Endothelial cell of umbilical vein (primary cell): ENCODE data around the gene DSG2. TPM values are rescaled to one million over a fixed set of nuclear protein-coding genes. Genes with fewer than 3 reads are reported as not detected.

Source experiments
- BruUV-seq: library from RNA; stranded (reverse); fragments of 400-500 nt; replicated peaks from 2 replicates; lab custom pipeline; 2021; lab: Mats Ljungman, UMichigan
- CTCF ChIA-PET: fragments of 300-600, 350-600 bp; sonication (Branson Sonifier 250); formaldehyde crosslinking; loops from one replicate; lab custom pipeline; 2021; ENCODE audit warnings: antibody characterized with exemption, inconsistent platforms; lab: Charles Lee
- POLR2A ChIA-PET: fragments of 300-600, 350-600 bp; sonication (Branson Sonifier 250); formaldehyde crosslinking; loops from one replicate; lab custom pipeline; 2021; ENCODE audit warnings: antibody characterized with exemption, inconsistent platforms; lab: Charles Lee
- DNase-seq: peaks from one replicate; pipeline ENCODE4 v3.0.0-alpha.2; 2011; ENCODE audit warnings: low read depth, low spot score
- FAIRE-seq: peaks from 2 replicates; lab custom pipeline; 2011; peaks lifted over from hg19 to GRCh38; lab: Jason Lieb, UNC
- H2AFZ ChIP-seq: 2 replicates; pipeline ENCODE4 v1.6.0; 2012; ENCODE audit warnings: low read depth, low read length, control low read depth, inconsistent platforms
- H3K27ac ChIP-seq: 2 replicates; pipeline ENCODE4 v1.5.1; 2011; ENCODE audit warnings: low read depth, mild to moderate bottlenecking, control low read depth, low read length, moderate library complexity; ENCODE audit not compliant: insufficient read depth
- H3K27me3 ChIP-seq, 2 experiments: 2 replicates each; pipeline versions ENCODE4 v1.6.0 to v1.6.1; 2011; ENCODE audit warnings: low read length in 2 of 2, mixed read lengths in 1 of 2; ENCODE audit not compliant: control insufficient read depth in 2 of 2, insufficient read depth in 2 of 2
- H3K36me3 ChIP-seq, 2 experiments: 2 replicates in 1 of 2; 3 replicates in 1 of 2; pipeline ENCODE4 v1.5.1; 2011; ENCODE audit warnings: low read length in 2 of 2, mild to moderate bottlenecking in 1 of 2, moderate library complexity in 1 of 2; ENCODE audit not compliant: control insufficient read depth in 2 of 2, insufficient read depth in 2 of 2; ENCODE audit errors: extremely low read depth in 1 of 2
- H3K4me1 ChIP-seq: 3 replicates; pipeline ENCODE4 v1.5.1; 2011; ENCODE audit warnings: mild to moderate bottlenecking, low read length; ENCODE audit not compliant: control insufficient read depth, insufficient read depth; ENCODE audit errors: extremely low read depth
- H3K4me2 ChIP-seq: 2 replicates; pipeline ENCODE4 v1.6.1; 2011; ENCODE audit warnings: low read length, control low read depth, mixed read lengths; ENCODE audit not compliant: insufficient read depth
- H3K4me3 ChIP-seq, 3 experiments: fragments of 200-600 bp in 1 of 3; sonication (generic), shearing (Covaris generic) in 1 of 3; replicated peaks in 1 of 3; 2 replicates each; pipeline ENCODE4 v1.5.1; 2011 to 2016; ENCODE audit warnings: control low read depth in 3 of 3, low read length in 3 of 3, mild to moderate bottlenecking in 2 of 3, inconsistent platforms in 1 of 3, low read depth in 1 of 3, moderate library complexity in 1 of 3; ENCODE audit not compliant: insufficient read depth in 1 of 3
- H3K79me2 ChIP-seq: 2 replicates; pipeline ENCODE4 v1.6.0; 2012; ENCODE audit warnings: low read length, inconsistent platforms; ENCODE audit not compliant: control insufficient read depth, insufficient read depth
- H3K9ac ChIP-seq: replicated peaks from 2 replicates; pipeline ENCODE3; 2011; ENCODE audit warnings: low read length, control low read depth; ENCODE audit not compliant: insufficient read depth; ENCODE audit errors: extremely low read depth
- H3K9me1 ChIP-seq: replicated peaks from 3 replicates; pipeline ENCODE4 v1.6.0; 2011; ENCODE audit warnings: mild to moderate bottlenecking, low read length; ENCODE audit not compliant: control insufficient read depth, insufficient read depth; ENCODE audit errors: extremely low read depth
- H3K9me3 ChIP-seq: replicated peaks from 2 replicates; pipeline ENCODE4 v1.5.1; 2012; ENCODE audit warnings: low read length, inconsistent platforms; ENCODE audit not compliant: control insufficient read depth, insufficient read depth
- H4K20me1 ChIP-seq: replicated peaks from 2 replicates; pipeline ENCODE3; 2011; ENCODE audit warnings: mild to moderate bottlenecking, low read length; ENCODE audit not compliant: control insufficient read depth, insufficient read depth; ENCODE audit errors: extremely low read depth
- EZH2 ChIP-seq: IDR thresholded peaks from 2 replicates; pipeline ENCODE4 v1.6.1; 2012; ENCODE audit warnings: borderline replicate concordance, low read depth, mild to moderate bottlenecking, moderate library complexity, low read length, inconsistent platforms; ENCODE audit not compliant: severe bottlenecking
- FOS ChIP-seq: IDR thresholded peaks from 2 replicates; pipeline ENCODE4 v1.6.1; 2011; ENCODE audit warnings: mild to moderate bottlenecking, low read length, moderate library complexity, borderline replicate concordance; ENCODE audit not compliant: insufficient read depth
- GATA2 ChIP-seq: IDR thresholded peaks from 2 replicates; pipeline ENCODE4 v1.7.0; 2011; ENCODE audit warnings: low read depth, mild to moderate bottlenecking, moderate library complexity, mixed read lengths, low read length; ENCODE audit not compliant: insufficient read length, insufficient read depth
- JUN ChIP-seq: IDR thresholded peaks from 2 replicates; pipeline ENCODE4 v1.6.1; 2011; ENCODE audit warnings: borderline replicate concordance, low read depth; ENCODE audit not compliant: insufficient read length, insufficient read depth
- MYC ChIP-seq: IDR thresholded peaks from one replicate; pipeline ENCODE4 v1.6.1; 2011; ENCODE audit warnings: mild to moderate bottlenecking, low read depth, low read length
- POLR2A ChIP-seq: IDR thresholded peaks from 2 replicates; pipeline ENCODE4 v1.6.1; 2012; ENCODE audit warnings: low read depth, mild to moderate bottlenecking, control low read depth, low read length
- POLR2AphosphoS5 ChIP-seq: IDR thresholded peaks from 2 replicates; pipeline ENCODE4 v1.6.1; 2012; ENCODE audit warnings: low read depth, mild to moderate bottlenecking, control low read depth, low read length, moderate library complexity; ENCODE audit not compliant: insufficient read depth
- dilution Hi-C: fragments of 300-500 bp; cut with MboI; formaldehyde crosslinking; loops from one replicate; pipeline ENCODE4 v1.15.0; 2019; ENCODE audit warnings: low sequenced_read_pairs; ENCODE audit not compliant: extremely low pct_ligation_motif_present
- intact Hi-C: fragments of 100-400 bp; cut with micrococcal nuclease; formaldehyde crosslinking; loops from one replicate; pipeline ENCODE4 v1.10.0; 2022
- polyA plus RNA-seq, 4 experiments: library from polyadenylated mRNA; depleted of rRNA in 3 of 4; stranded (reverse) in 3 of 4; unstranded in 1 of 4; fragments of >200 nt; gene quantifications; 2 replicates each; pipeline versions ENCODE4 v1.2.1 to v1.2.3, GENCODE V29; 2011 to 2012; ENCODE audit warnings: missing spikeins in 1 of 4
- total RNA-seq: library from RNA; stranded (reverse); gene quantifications from 2 replicates; pipeline ENCODE4 v1.2.3, GENCODE V29; 2021
- TF ChIP-seq, protein P1 (sequence below): IDR thresholded peaks from 2 replicates; pipeline ENCODE4 v1.6.1; 2011; ENCODE audit not compliant: insufficient read depth, insufficient read length
- TF ChIP-seq, protein P2 (sequence below), 2 donors: IDR thresholded peaks; 1 replicate in 1 of 2; 2 replicates in 1 of 2; pipeline ENCODE4 v1.5.1; 2011; ENCODE audit warnings: low read length in 2 of 2, mild to moderate bottlenecking in 2 of 2, moderate library complexity in 2 of 2, control low read depth in 1 of 2, inconsistent platforms in 1 of 2, low read depth in 1 of 2; ENCODE audit not compliant: insufficient read depth in 1 of 2; ENCODE audit errors: extremely low read depth in 1 of 2

The DSG2 gene
- total and polyA plus RNA-seq, 2 donors (not counting 3 experiments of a cell fraction or from before 2014, with no cell fraction given): 0.04 TPM

DNA sequence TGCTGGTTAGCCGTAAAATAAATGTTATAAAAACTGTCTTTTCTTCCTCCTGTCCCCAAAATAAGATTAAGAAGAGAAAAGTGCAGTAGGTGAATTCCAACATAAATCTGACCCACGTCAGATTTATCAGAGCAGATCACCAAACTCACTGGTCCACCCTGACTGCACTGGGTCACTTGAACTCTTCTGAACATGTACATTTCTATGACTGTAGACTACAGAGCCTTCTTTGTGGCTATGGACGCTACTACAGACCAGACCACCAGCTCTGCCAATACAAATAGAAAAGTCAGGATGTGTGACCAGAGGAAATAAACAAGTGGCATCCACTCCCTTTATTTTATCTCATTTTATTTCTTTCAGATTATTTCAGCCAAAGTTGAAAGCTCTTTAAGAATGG lies 11.6 kb downstream of the DSG2 start:
- Histone ChIP-seq H3K27ac (no peak overlapping the region), H3K4me1 (no peaks in the 10 kb centered on the region), H3K27me3 (no peaks in the 10 kb centered on the region), H3K79me2 (no peaks in the 10 kb centered on the region), H4K20me1 (no peaks in the 10 kb centered on the region), H2AFZ (no peak overlapping the region), H3K9me3 (no peaks in the 10 kb centered on the region), H3K36me3 (no peaks in the 10 kb centered on the region), H3K4me3 (no peak overlapping the region), H3K9ac (no peak overlapping the region), H3K9me1 (no peaks in the 10 kb centered on the region), H3K4me2 (no peak overlapping the region)
- FAIRE-seq: no peak
- intact Hi-C loops (no loop called here), dilution Hi-C loops (no loop called here)
- BruUV-seq: no TSS peak
- no peak for DNase-seq
- CTCF ChIA-PET: no interaction called here
- no peak for TF ChIP-seq MYC
- TF ChIP-seq POLR2AphosphoS5: no peak
- TF ChIP-seq EZH2: no peak
- TF ChIP-seq POLR2A: no peak
- TF ChIP-seq, protein P1, sequence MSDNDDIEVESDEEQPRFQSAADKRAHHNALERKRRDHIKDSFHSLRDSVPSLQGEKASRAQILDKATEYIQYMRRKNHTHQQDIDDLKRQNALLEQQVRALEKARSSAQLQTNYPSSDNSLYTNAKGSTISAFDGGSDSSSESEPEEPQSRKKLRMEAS: no peak
- no peak for TF ChIP-seq GATA2
- TF ChIP-seq JUN: no peak
- no peak for TF ChIP-seq FOS
- TF ChIP-seq, protein P2, sequence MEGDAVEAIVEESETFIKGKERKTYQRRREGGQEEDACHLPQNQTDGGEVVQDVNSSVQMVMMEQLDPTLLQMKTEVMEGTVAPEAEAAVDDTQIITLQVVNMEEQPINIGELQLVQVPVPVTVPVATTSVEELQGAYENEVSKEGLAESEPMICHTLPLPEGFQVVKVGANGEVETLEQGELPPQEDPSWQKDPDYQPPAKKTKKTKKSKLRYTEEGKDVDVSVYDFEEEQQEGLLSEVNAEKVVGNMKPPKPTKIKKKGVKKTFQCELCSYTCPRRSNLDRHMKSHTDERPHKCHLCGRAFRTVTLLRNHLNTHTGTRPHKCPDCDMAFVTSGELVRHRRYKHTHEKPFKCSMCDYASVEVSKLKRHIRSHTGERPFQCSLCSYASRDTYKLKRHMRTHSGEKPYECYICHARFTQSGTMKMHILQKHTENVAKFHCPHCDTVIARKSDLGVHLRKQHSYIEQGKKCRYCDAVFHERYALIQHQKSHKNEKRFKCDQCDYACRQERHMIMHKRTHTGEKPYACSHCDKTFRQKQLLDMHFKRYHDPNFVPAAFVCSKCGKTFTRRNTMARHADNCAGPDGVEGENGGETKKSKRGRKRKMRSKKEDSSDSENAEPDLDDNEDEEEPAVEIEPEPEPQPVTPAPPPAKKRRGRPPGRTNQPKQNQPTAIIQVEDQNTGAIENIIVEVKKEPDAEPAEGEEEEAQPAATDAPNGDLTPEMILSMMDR (IDR thresholded peaks at IDR 0.05; ENCODE audit: extremely low read depth in 1 of 2, insufficient read depth in 1 of 2, low read depth in 1 of 2, low read length in 2 of 2): no peak
- POLR2A ChIA-PET: no interaction called here
